ENCODE data around the gene GPX3. TPM values are rescaled to one million over a fixed set of nuclear protein-coding genes. Genes with fewer than 3 reads are reported as not detected.

The GPX3 gene, protein sequence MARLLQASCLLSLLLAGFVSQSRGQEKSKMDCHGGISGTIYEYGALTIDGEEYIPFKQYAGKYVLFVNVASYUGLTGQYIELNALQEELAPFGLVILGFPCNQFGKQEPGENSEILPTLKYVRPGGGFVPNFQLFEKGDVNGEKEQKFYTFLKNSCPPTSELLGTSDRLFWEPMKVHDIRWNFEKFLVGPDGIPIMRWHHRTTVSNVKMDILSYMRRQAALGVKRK
- polyA plus RNA-seq (2012; rRNA removed) = 3.2 and 3.8 TPM in 2 replicates
- 2.9 and 3.5 TPM in 2 replicates for polyA plus RNA-seq (2012; cell fraction: cytosol; rRNA removed)
- 0.77 and 1.1 TPM in 2 replicates for polyA plus RNA-seq (2012; cell fraction: nucleus; rRNA removed)

DNA sequence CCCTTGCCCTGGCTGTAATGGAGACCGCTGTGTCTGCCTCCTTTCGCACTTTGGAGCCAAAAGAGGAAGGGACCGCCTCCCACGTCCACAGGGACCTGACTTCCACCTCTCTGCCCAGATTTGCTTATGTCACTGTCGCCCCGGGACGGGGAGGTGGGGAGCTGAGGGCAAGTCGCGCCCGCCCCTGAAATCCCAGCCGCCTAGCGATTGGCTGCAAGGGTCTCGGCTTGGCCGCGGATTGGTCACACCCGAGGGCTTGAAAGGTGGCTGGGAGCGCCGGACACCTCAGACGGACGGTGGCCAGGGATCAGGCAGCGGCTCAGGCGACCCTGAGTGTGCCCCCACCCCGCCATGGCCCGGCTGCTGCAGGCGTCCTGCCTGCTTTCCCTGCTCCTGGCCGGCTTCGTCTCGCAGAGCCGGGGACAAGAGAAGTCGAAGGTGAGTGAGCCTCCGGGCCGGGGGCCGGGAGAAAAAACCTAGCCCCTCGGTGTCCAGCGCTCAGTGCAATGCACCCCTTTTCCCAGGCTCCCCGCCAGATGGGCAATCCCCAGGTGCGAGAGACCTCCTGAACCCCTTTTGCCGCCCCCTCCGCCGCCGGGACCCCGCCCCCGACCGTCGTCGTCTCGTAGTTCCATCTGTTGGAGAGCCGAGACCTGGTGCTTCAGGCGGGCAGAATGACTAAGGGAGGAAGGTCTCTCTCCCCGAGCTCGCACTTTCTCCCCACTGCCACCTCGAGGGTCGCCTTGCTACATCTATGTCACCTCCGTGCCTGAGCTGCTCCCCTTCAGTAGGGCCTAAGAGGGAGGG lies at the start of gene GPX3:
Gene GPX3, plus strand, starts transcription at position 288 of the 807 bp plus-strand sequence. Its CDS starts 64 bp downstream, at position 352.
- H3K4me2 ChIP-seq = peak within 1 kb of the TSS; percentile 82
- DNase-seq = peak; percentile 92
- H3F3A ChIP-seq (replicated peaks; ENCODE audit: insufficient read depth) = no peaks in the 10 kb centered on the region
- no peaks in the 10 kb centered on the region for H3K9me2 ChIP-seq
- H3K9me3 ChIP-seq = no peaks in the 10 kb centered on the region
- peaks cover 0 to 8% of the 10 kb centered on the region in 2 experiments; a peak in 1 of 4 replicates for H3K4me1 ChIP-seq (ENCODE audit: control insufficient read depth in 1 of 2, insufficient read depth in 2 of 2, low read depth in 1 of 2, low read length in 1 of 2)
- peak within 1 kb of the TSS in 1 of 2 experiments; percentile 16; a peak in 1 of 4 replicates for H3K27ac ChIP-seq (ENCODE audit: low read depth in 2 of 2, low read length in 1 of 2)
- ChIA-PET POLR2A (interaction anchor here (0.5 to 2.0 kb wide), 3 partner anchors 20 to 97 kb away, joined by 4 to 6 read pairs (median 5); partner anchors contain the start of gene TNIP1), CTCF (interaction anchor here (0.8 to 2.6 kb wide), 8 partner anchors 9 to 106 kb away, joined by 3 to 13 read pairs (median 4); no protein-coding TSS in a partner anchor)
- 12% methylated on average over 27 of the region's 54 CpGs for WGBS (ENCODE audit: low lambda C conversion rate)
- TF ChIP-seq TAF1 (IDR thresholded peaks at IDR 0.05; ENCODE audit: borderline replicate concordance, low read depth, low read length) = no peak
- TF ChIP-seq RFX5 (IDR thresholded peaks at IDR 0.05; ENCODE audit: low read length) = peak; percentile 64
- peak; percentile 31; the same call in 1 of the 2 replicates for TF ChIP-seq MXI1 (IDR thresholded peaks at IDR 0.05; ENCODE audit: low read depth, low read length)
- TF ChIP-seq TCF12 (IDR thresholded peaks at IDR 0.05) = no peak
- peak; percentile 32 for TF ChIP-seq CHD2 (IDR thresholded peaks at IDR 0.05; ENCODE audit: low read length, partially characterized antibody)
- peak within 1 kb of the TSS; percentile 61 to 64 for H3K4me3 ChIP-seq (ENCODE audit: low read depth in 2 of 2, low read length in 1 of 2)
- H3K36me3 ChIP-seq (replicated peaks in 1 of 2; ENCODE audit: control insufficient read depth in 1 of 2, insufficient read depth in 2 of 2, low read length in 1 of 2) = no peaks in the 10 kb centered on the region
- no peaks in the 10 kb centered on the region for H3K79me2 ChIP-seq (ENCODE audit: insufficient read depth)
- H3K27me3 ChIP-seq (ENCODE audit: insufficient read depth) = no peaks in the 10 kb centered on the region
- H4K20me1 ChIP-seq (ENCODE audit: insufficient read depth) = no peaks in the 10 kb centered on the region
- H2AFZ ChIP-seq (ENCODE audit: low read depth) = peak within 1 kb of the TSS; percentile 70
- H3K9ac ChIP-seq = no peak within 1 kb of the TSS

DNA sequence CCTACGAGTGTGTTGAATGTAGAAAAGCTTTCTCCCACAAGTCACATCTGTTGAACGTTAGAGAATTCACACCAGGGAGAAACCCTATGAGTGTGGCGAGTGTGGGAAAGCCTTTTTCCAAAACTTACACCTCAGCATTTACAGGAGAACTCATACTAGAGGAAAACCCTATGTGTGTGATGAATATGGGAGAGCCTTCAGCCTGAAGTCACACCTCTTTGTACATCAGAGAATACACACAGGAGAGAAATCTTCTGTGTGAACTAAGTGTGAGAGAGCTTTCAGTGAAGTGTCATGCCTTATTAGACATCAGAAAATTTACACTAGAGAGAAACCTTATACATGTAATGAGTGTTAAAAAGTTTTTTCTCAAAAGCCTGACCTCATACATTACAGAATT lies 41.8 kb upstream of the GPX3 start:
- ChIA-PET POLR2A (no interaction called here), CTCF (no interaction called here)
- no peak overlapping the region for H3K9ac ChIP-seq
- H3K36me3 ChIP-seq (replicated peaks in 1 of 2; ENCODE audit: control insufficient read depth in 1 of 2, insufficient read depth in 2 of 2, low read length in 1 of 2) = no peaks in the 10 kb centered on the region
- H4K20me1 ChIP-seq (ENCODE audit: insufficient read depth) = no peaks in the 10 kb centered on the region
- no peak overlapping the region for H3K4me3 ChIP-seq (ENCODE audit: low read depth in 2 of 2, low read length in 1 of 2)
- no peaks in the 10 kb centered on the region for H3F3A ChIP-seq (replicated peaks; ENCODE audit: insufficient read depth)
- no peaks in the 10 kb centered on the region; the same call in 1 of the 2 replicates for H3K9me3 ChIP-seq
- H3K4me1 ChIP-seq (ENCODE audit: control insufficient read depth in 1 of 2, insufficient read depth in 2 of 2, low read depth in 1 of 2, low read length in 1 of 2) = no peaks in the 10 kb centered on the region
- TF ChIP-seq RFX5 (IDR thresholded peaks at IDR 0.05; ENCODE audit: low read length) (no peak), NFIC (IDR thresholded peaks at IDR 0.05; ENCODE audit: borderline replicate concordance) (no peak), ELF1 (IDR thresholded peaks at IDR 0.05) (no peak), NRF1 (IDR thresholded peaks at IDR 0.05; ENCODE audit: low read depth, low read length) (no peak), FOSL2 (IDR thresholded peaks at IDR 0.05; ENCODE audit: borderline replicate concordance, low read depth) (no peak), RXRA (IDR thresholded peaks at IDR 0.05; ENCODE audit: borderline replicate concordance, low read depth) (no peak), TEAD4 (IDR thresholded peaks at IDR 0.05; ENCODE audit: borderline replicate concordance, insufficient read depth) (no peak), MEF2A (IDR thresholded peaks at IDR 0.05; ENCODE audit: borderline replicate concordance, low read depth) (no peak), RAD21 (IDR thresholded peaks at IDR 0.05; ENCODE audit: low read length) (no peak), CHD2 (IDR thresholded peaks at IDR 0.05; ENCODE audit: low read length, partially characterized antibody) (no peak)
- TF ChIP-seq, protein P1, sequence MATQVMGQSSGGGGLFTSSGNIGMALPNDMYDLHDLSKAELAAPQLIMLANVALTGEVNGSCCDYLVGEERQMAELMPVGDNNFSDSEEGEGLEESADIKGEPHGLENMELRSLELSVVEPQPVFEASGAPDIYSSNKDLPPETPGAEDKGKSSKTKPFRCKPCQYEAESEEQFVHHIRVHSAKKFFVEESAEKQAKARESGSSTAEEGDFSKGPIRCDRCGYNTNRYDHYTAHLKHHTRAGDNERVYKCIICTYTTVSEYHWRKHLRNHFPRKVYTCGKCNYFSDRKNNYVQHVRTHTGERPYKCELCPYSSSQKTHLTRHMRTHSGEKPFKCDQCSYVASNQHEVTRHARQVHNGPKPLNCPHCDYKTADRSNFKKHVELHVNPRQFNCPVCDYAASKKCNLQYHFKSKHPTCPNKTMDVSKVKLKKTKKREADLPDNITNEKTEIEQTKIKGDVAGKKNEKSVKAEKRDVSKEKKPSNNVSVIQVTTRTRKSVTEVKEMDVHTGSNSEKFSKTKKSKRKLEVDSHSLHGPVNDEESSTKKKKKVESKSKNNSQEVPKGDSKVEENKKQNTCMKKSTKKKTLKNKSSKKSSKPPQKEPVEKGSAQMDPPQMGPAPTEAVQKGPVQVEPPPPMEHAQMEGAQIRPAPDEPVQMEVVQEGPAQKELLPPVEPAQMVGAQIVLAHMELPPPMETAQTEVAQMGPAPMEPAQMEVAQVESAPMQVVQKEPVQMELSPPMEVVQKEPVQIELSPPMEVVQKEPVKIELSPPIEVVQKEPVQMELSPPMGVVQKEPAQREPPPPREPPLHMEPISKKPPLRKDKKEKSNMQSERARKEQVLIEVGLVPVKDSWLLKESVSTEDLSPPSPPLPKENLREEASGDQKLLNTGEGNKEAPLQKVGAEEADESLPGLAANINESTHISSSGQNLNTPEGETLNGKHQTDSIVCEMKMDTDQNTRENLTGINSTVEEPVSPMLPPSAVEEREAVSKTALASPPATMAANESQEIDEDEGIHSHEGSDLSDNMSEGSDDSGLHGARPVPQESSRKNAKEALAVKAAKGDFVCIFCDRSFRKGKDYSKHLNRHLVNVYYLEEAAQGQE (IDR thresholded peaks at IDR 0.05; ENCODE audit: low read depth, low read length) = no peak
- H3K79me2 ChIP-seq (ENCODE audit: insufficient read depth) = no peaks in the 10 kb centered on the region
- no peak overlapping the region for H2AFZ ChIP-seq (ENCODE audit: low read depth)
- DNase-seq = no peak
- 2% methylated on average over 3 of the region's 3 CpGs for WGBS (ENCODE audit: low lambda C conversion rate)
- no peaks in the 10 kb centered on the region for H3K27me3 ChIP-seq (ENCODE audit: insufficient read depth)
- no peak overlapping the region for H3K27ac ChIP-seq (ENCODE audit: low read depth in 2 of 2, low read length in 1 of 2)
- no peaks in the 10 kb centered on the region for H3K9me2 ChIP-seq
- no peak overlapping the region for H3K4me2 ChIP-seq
